Measurements from ENCODE around the gene ZNF571.
A peak's percentile ranks its signal among the peaks of the same experiment; 100 is the strongest.

Gene ZNF571

GRCh38 chr19:37594304-37594981 lies at the start of gene ZNF571, which contains the start of gene ZNF540:
ZNF571 (minus strand) TSS chr19:37594792; CDS start chr19:37586676, 8,116 bp downstream.
ZNF540 (plus strand) TSS chr19:37594876; CDS start chr19:37598448, 3,572 bp downstream.
- DNase-seq, result peak; percentile 70

GRCh38 chr19:37635076-37636056 lies 40.8 kb upstream of the ZNF571 start:
- DNase-seq, result no peak

DNA sequence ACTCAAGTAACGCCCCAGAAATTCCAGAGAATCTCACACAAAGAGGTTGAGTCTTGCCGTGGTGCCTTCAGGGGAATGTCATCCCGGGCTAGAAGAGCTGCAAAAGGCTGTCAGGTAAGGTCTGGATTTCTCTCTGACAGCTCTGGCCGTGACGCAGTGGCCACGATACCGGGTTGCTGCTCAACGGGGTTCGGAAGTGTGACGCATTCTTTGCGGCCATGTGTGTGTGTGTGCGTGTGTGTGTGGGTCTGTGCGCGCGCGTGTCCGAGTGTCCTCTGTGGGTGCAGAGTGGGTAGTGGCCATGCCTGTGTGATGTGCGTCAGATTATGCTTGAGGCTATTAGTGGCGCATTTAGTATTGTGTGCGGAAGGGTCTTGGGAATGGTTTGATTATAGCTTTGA lies 390 bp upstream of the ZNF571 start:
- DNase-seq, result no peak

DNA sequence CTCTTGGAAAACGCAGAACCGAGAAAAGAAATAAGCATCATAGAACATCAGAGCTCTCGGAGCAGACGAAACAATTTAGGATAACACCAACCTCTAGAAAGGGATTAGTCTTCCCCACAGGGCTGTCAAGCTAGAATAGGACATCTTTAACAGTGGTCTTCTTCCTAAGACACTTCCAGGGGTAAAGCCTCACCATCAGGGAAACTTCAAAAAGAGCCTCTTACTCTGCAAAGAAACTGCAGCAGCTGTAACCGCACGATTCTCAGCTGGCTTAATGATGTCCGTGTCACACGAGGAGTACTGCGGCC lies 642 bp downstream of the ZNF571 start:
- DNase-seq, result no peak

- no peak for DNase-seq
These were observed 11.3 kb downstream of the ZNF571 start for GRCh38 chr19:37583340-37583739.

- no peak for DNase-seq
These were observed 22.4 kb downstream of the ZNF571 start for GRCh38 chr19:37572203-37572602.

DNA sequence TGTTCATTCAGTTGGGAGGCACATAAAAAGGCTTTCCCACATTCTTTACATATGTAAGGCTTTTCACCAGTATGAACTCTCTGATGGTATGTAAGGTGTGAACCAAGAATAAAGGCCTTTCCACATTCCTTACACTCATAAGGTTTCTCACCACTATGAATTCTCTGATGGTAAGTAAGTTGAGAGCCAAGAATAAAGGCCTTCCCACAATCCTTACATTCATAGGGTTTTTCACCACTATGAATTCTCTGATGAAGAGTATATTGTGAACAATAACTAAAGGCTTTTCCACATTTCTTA lies 29.3 kb downstream of the ZNF571 start:
- no peak for DNase-seq

DNA sequence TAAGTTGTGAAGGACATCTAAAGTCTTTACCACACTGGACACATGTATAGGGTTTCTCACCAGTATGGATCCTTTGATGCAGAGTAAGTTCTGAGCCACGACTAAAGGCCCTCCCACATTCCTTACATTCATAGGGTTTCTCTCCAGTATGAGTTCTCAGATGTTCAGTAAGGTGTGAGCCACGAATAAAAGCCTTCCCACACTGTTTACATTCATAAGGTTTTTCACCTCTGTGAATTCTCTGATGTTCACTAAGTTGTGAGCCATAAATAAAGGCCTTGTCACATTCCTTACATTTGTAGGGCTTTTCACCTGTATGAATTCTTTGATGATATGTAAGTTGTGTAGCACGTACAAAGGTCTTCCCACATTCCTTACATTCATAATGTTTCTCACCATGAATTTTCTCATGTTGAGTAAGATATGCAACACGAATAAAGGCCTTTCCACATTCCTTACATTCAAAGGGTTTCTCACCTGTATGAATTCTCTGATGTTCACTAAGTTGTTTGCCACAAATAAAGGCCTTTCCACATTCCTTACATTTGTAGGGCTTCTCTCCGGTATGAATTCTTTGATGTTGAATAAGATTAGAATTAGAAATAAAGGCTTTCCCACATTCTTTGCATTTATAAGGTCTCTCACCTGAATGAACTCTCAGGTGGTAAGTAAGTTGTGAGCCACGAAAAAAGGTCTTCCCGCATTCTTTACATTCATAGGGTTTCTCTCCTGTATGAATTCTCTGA lies 29.8 kb downstream of the ZNF571 start:
- DNase-seq, result no peak

DNA sequence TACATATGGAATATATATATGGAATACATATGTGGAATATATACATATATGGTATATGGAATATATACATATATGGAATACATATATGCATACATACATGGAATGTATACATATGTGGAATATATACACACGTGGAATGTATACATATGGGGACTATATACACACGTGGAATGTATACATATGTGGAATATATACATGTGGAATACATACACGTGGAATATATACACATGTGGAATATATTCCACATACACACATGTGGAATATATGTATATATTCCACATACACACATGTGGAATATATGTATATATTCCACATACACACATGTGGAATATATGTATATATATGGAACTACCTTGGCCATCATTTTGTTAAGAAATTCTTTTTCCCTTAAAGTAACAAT lies 31.1 kb downstream of the ZNF571 start:
- DNase-seq, result no peak

DNA sequence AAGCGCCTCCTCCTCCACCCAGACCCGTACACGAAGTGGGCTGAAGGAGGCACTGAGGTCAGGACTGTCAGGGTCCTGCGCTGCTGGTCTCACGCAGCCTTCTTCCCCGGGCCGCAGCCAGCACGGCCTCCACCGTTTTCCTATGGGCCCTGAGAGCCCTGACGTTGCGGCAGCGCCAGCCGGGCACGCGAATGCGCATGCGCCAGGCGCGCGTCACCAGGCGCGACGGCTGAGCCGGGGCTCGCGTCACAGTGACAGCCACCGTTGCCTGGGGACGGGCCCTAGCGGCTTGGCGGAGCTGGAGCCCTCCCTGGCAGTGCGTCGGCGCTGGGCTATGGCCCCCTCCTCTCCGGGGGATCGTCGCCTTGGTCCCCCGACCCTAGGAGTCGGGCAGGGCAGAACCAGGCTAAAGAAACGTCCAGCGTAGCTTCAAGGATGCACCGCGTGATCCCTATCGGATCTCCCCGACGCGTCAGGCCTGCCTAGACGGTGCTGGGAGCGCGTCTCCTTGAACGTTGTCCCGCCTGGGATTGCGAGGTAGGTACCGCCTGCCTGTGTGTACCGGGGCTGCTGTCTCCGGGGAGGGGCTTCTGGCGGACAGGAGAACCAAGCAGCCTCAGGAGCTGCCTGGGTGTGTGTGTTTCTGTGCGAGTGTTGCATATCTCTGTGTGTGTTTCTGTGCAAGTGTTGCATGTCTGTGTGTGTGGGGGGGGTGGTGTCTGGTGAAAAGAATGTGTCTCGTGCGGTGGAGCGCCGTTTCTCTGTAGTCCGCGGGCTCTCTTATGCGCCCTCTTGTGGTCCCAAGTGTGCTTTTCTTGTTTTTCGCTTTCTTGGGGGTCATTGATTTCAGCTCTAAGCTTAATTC lies 43.2 kb downstream of the ZNF571 start:
- DNase-seq, result no peak

GRCh38 chr19:37537391-37537947 lies 57.1 kb downstream of the ZNF571 start:
- DNase-seq, result no peak

DNA sequence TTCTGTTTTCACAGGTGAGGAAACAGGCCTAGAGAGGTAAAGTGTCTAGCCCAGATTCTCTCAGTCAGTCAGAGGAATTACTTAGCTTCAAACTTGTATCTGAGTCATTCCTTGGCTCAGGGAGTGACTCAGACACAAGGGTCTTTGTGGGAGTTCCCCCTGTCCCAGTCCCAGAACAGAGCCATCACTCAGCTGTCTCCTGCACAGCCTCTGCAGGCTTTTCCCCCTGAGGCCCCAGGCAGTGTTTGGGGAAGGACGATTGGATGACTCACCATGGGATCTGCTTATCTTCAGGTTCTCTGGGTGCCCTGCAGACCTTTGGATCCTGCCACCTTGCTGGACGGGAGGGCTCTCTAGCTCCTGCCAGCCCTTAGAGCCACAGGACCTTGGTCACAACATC lies 74.7 kb downstream of the ZNF571 start:
- peak; percentile 16 for DNase-seq
